Astrocyte (in vitro differentiated cells and primary cell): ENCODE measurements around the gene XXYLT1.

Source experiments
- EZH2 ChIP-seq: IDR thresholded peaks from 2 replicates; pipeline ENCODE4 v1.6.1; 2012; ENCODE audit warnings: mild to moderate bottlenecking, low read length, inconsistent platforms; ENCODE audit not compliant: insufficient read depth
- TF ChIP-seq, protein P1 (sequence below): IDR thresholded peaks from 2 replicates; pipeline ENCODE4 v1.5.1; 2011; ENCODE audit warnings: low read depth, mild to moderate bottlenecking, inconsistent platforms, low read length, moderate library complexity; ENCODE audit not compliant: insufficient read depth

DNA sequence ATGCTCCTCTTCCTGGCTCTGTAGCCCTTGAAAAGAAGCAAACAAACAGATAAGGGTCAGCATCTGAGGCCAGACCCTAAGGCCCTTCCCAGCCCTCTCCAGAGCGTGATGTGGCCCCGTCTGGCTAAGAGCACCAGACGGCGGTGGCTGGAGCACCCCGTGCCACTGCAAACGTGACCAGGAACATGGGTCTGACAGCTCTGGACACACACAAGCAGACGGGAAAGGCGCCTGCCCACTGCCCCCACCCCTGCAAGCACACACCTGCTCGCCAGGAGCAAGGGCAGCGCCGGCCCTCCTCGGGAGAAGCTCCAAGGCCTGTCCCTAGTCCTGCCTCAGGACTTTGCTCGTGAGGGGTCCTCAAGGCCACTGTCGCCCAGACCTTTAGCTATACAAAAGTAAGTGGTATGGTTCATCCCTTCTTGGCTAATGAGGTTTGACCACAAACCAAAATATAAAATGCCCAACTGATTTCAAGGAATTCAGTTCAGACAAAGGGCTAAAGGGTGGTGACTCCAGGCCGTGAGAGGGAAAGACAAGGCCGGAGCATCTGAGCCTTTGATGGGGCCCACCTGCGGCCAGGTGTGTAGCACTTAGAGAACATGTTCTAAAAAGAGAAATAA, 90.4 kb downstream of the XXYLT1 start:
- TF ChIP-seq, protein P1, sequence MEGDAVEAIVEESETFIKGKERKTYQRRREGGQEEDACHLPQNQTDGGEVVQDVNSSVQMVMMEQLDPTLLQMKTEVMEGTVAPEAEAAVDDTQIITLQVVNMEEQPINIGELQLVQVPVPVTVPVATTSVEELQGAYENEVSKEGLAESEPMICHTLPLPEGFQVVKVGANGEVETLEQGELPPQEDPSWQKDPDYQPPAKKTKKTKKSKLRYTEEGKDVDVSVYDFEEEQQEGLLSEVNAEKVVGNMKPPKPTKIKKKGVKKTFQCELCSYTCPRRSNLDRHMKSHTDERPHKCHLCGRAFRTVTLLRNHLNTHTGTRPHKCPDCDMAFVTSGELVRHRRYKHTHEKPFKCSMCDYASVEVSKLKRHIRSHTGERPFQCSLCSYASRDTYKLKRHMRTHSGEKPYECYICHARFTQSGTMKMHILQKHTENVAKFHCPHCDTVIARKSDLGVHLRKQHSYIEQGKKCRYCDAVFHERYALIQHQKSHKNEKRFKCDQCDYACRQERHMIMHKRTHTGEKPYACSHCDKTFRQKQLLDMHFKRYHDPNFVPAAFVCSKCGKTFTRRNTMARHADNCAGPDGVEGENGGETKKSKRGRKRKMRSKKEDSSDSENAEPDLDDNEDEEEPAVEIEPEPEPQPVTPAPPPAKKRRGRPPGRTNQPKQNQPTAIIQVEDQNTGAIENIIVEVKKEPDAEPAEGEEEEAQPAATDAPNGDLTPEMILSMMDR: no peak
- no peak for TF ChIP-seq EZH2
